ENCODE measurements around the gene SEMA5A. TPM values are rescaled to one million over a fixed set of nuclear protein-coding genes. Genes with fewer than 3 reads are reported as not detected.

Gene SEMA5A
- total RNA-seq, 2 donors from 2014 or later: not detected

DNA sequence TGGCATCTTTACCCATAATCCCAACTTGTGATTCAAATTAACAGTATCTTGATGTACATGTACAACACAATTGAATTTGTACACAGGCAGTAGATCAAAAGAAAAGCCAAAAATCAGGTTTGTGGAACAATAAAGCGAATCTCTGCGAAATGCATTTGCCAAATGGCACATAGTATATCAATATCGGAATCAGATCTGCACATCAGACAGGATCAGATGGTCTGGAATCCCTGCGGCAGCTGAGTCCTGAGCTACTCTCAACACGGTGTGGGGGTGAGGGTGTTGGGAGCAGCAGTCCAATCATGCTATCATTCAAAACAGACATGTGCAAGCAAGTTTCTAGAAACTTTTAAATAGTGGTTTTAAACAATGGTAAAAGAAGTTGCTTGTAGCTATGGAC, 358.3 kb downstream of the SEMA5A start:
- no peak for DNase-seq (ENCODE audit: low spot score)
- no peaks in the 10 kb centered on the region for H3K4me1 Mint-ChIP-seq (ENCODE audit: low read depth in 2 of 2)
- no peaks in the 10 kb centered on the region for H3K36me3 Mint-ChIP-seq
- H3K27ac Mint-ChIP-seq: no peak overlapping the region
- H3K9me3 Mint-ChIP-seq: peaks cover 9% of the 10 kb centered on the region
- no peak for ATAC-seq
- no peak overlapping the region for H3K4me3 Mint-ChIP-seq
- H3K27me3 Mint-ChIP-seq: no peaks in the 10 kb centered on the region

DNA sequence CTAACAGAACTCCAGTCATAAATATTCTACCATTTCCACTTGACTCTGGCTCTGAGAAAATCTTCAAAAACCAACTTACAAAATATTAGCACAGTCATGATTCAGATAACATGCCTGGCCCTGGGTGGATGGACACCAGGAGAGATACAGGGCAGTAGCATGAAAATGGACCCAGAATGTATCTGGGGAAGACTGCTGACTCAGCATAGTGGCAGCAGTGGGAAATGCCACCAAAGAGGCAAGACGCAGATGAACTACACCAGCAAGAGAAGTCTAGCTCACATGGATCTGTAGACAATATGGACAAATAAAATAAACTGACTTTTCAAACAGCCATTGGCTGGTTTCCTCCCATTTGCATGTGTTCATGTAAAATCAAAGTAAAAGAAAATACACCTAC, 359.8 kb downstream of the SEMA5A start:
- no peaks in the 10 kb centered on the region for H3K27me3 Mint-ChIP-seq
- no peaks in the 10 kb centered on the region for H3K36me3 Mint-ChIP-seq
- DNase-seq (ENCODE audit: low spot score) (no peak), ATAC-seq (no peak)
- peaks cover 18% of the 10 kb centered on the region for H3K9me3 Mint-ChIP-seq
- H3K27ac Mint-ChIP-seq: no peak overlapping the region
- H3K4me1 Mint-ChIP-seq (ENCODE audit: low read depth in 2 of 2): no peaks in the 10 kb centered on the region
- no peak overlapping the region for H3K4me3 Mint-ChIP-seq

DNA sequence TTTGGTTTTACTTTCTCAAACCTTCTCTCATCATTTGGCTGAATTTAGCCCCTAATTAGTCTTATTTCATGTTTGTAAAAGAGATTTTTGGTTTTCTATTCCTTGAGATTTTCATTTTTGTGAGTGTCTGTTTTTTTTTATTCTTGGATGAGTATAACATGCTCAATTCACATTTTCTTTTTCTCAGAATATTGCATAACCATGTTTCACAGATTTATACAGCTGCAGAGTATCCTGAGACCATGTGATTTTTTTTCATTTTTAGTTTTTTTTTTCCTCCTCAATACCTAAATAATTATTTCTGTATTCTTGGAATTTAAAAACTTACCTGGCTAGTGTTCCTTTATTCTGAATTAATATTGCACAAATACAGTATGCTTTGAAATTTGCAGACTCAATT, 361.9 kb downstream of the SEMA5A start:
- Mint-ChIP-seq H3K27me3 (no peaks in the 10 kb centered on the region), H3K4me1 (ENCODE audit: low read depth in 2 of 2) (no peaks in the 10 kb centered on the region), H3K9me3 (peaks cover 18% of the 10 kb centered on the region), H3K27ac (no peak overlapping the region), H3K4me3 (no peak overlapping the region), H3K36me3 (no peaks in the 10 kb centered on the region)
- ATAC-seq (no peak), DNase-seq (ENCODE audit: low spot score) (no peak)

DNA sequence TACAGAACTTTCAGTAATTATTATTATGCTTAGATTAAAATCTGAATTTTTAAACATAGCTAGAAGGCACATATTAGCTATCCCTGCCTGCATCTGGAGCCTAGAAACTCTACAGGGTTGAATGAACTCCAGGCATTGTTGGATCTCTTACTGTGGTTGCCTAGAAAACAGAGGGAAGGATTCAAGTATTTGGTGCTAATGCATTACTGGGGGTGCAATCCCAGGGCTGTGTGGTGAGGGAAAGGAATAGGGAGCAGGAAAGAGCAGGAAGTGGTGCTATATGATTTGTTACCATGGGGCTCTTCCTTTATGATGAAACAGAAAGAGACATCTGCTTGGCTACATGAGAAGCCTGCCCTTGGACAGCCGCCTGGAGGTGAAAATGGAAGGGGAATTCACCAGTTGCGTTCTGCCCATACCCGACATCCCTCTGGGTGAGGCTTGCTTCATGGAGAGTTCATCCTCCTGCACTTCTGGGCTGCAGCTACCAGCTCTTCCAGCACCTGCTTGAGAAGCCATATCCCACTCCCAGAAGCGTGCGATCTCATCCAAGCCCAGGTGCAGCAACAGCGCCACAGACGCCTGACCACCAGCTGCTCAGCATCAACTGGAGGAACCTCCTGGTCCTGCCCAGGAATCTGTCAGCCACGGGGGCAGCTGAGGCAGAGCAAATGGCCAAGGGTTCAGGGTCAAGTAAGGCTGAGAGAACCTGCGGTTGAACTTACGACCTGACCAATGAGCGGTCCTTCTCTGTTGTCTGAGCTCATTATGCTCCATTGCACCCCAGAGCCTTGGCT, 362.8 kb downstream of the SEMA5A start:
- H3K27ac Mint-ChIP-seq: no peak overlapping the region
- H3K36me3 Mint-ChIP-seq: no peaks in the 10 kb centered on the region
- H3K9me3 Mint-ChIP-seq: peaks cover 18% of the 10 kb centered on the region
- H3K27me3 Mint-ChIP-seq: no peaks in the 10 kb centered on the region
- ATAC-seq: no peak
- no peak for DNase-seq (ENCODE audit: low spot score)
- no peaks in the 10 kb centered on the region for H3K4me1 Mint-ChIP-seq (ENCODE audit: low read depth in 2 of 2)
- H3K4me3 Mint-ChIP-seq: no peak overlapping the region

DNA sequence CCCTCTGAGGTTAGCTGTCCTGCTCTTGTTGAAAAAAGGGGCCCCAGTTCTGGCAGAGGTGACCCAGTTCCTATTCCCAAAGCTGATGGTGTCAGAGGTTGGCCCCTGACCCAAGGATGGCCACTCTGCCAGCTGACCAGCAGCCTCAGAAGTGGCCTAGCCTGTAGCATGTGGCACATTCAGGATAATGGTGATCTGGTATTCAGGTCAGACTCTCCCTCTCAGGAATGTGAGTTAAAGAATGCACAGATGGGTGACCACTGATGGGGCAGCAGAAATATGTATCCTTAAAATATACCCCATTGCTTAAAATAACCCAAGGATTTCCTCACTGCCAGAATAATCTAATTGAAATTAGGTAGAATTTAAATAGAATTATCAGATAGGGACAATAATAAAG, 369.2 kb downstream of the SEMA5A start:
- Mint-ChIP-seq H3K36me3 (peaks cover 5% of the 10 kb centered on the region), H3K4me3 (no peak overlapping the region), H3K4me1 (ENCODE audit: low read depth in 2 of 2) (no peaks in the 10 kb centered on the region), H3K27me3 (no peaks in the 10 kb centered on the region), H3K9me3 (peaks cover 4% of the 10 kb centered on the region), H3K27ac (no peak overlapping the region)
- ATAC-seq (peak in 1 of 2 donors; percentile 36), DNase-seq (ENCODE audit: low spot score) (no peak)

DNA sequence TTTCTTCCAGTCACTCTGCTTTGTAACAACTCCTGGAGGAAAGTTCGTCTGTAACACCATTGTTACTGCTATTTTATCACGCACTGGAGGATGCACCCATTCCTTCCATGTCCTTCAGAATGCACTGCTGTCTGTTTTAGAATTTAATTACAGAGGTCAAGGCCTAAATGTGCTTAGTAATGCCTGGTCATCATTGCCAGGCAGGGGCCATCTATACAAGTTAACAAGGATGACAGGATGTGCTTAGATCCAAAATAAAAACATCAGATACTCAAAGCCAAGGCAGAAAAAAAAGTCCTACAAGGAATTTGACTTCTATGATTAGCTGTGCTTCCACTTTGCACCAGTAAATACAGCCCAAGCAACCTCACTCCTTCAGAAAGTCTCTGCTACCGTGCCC, 371.4 kb downstream of the SEMA5A start:
- ATAC-seq (no peak), DNase-seq (ENCODE audit: low spot score) (no peak)
- H3K36me3 Mint-ChIP-seq: peaks cover 5% of the 10 kb centered on the region
- no peaks in the 10 kb centered on the region for H3K4me1 Mint-ChIP-seq (ENCODE audit: low read depth in 2 of 2)
- no peaks in the 10 kb centered on the region for H3K27me3 Mint-ChIP-seq
- peaks cover 7% of the 10 kb centered on the region for H3K9me3 Mint-ChIP-seq
- no peak overlapping the region for H3K4me3 Mint-ChIP-seq
- no peak overlapping the region for H3K27ac Mint-ChIP-seq

DNA sequence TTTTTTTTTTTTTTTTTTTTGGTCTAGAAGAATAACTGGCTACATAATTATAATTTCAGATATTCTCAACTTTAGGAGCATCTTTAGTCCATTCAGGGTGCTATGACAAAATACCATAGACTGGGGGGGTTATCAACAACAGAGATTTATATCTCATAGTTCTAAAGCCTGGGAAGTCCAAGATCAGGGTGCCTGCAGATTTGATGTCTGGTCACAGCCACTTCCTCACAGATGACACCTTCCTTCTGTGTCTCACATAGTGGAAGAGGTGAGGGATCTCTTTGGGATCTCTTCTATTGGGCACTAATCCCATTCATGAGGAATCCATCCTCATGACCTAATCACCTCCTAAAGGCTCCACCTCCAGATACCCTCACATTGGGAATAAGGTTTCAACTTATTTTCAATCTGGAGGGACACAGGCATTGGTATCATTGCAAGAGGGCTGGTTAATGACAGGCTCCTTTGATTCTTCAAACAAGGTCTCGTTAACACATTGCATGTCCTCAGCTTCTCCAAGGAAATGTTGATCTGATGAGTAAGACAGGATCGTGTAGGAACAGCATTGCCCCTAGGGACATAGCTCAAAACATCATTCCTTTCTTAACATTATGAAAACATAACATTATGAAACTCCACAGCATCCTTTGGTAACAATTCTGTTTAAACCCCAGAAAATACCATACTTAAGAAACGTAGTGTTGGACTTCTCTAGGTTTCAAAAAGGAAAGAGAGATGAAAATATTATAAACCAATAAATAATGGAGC, 372.4 kb downstream of the SEMA5A start:
- H3K9me3 Mint-ChIP-seq: peaks cover 7% of the 10 kb centered on the region
- DNase-seq (ENCODE audit: low spot score) (no peak), ATAC-seq (no peak)
- H3K4me3 Mint-ChIP-seq: no peak overlapping the region
- peaks cover 5% of the 10 kb centered on the region for H3K36me3 Mint-ChIP-seq
- no peak overlapping the region for H3K27ac Mint-ChIP-seq
- no peaks in the 10 kb centered on the region for H3K4me1 Mint-ChIP-seq (ENCODE audit: low read depth in 2 of 2)
- no peaks in the 10 kb centered on the region for H3K27me3 Mint-ChIP-seq

DNA sequence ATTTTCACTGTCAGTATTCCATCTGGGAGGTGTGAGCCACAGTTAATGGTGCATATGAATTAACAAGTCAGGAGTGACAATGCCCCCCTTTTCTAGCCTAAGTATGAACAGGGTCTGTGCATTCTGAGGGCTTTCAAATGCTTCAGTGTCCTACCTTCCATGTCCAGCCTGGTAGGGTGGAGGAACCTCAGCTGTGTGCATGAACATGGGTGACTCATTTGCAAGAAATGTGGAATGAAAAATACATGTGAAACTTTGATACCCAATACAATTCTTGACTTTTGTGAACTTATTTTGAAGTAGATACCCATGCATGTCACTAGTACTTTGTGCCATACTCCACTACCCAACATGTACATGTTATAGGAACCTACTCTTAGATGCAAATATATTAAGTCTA, 375.8 kb downstream of the SEMA5A start:
- Mint-ChIP-seq H3K27me3 (no peaks in the 10 kb centered on the region), H3K4me3 (no peak overlapping the region), H3K36me3 (peaks cover 5% of the 10 kb centered on the region), H3K9me3 (peaks cover 10% of the 10 kb centered on the region), H3K27ac (no peak overlapping the region), H3K4me1 (ENCODE audit: low read depth in 2 of 2) (no peaks in the 10 kb centered on the region)
- no peak for ATAC-seq
- no peak for DNase-seq (ENCODE audit: low spot score)

DNA sequence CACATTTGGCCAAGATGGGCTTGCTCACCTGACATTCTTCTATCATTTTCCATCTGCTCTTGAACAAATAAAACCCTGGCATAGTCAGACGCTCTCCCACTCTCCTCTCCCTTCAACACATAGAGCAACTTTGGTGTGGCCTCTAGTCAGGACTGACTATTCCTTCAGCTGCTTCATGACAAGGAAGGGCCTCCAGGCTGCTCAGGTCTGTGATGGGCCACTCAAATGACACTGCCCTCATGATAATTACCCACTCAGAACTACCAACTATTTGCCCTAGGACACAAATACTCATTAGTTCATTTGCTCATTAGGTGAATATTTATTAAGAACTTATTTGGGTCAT, 376.3 kb downstream of the SEMA5A start:
- Mint-ChIP-seq H3K27me3 (no peaks in the 10 kb centered on the region), H3K27ac (no peak overlapping the region), H3K4me3 (no peak overlapping the region), H3K4me1 (ENCODE audit: low read depth in 2 of 2) (no peaks in the 10 kb centered on the region), H3K36me3 (peaks cover 5% of the 10 kb centered on the region), H3K9me3 (peaks cover 10% of the 10 kb centered on the region)
- ATAC-seq (no peak), DNase-seq (ENCODE audit: low spot score) (no peak)

DNA sequence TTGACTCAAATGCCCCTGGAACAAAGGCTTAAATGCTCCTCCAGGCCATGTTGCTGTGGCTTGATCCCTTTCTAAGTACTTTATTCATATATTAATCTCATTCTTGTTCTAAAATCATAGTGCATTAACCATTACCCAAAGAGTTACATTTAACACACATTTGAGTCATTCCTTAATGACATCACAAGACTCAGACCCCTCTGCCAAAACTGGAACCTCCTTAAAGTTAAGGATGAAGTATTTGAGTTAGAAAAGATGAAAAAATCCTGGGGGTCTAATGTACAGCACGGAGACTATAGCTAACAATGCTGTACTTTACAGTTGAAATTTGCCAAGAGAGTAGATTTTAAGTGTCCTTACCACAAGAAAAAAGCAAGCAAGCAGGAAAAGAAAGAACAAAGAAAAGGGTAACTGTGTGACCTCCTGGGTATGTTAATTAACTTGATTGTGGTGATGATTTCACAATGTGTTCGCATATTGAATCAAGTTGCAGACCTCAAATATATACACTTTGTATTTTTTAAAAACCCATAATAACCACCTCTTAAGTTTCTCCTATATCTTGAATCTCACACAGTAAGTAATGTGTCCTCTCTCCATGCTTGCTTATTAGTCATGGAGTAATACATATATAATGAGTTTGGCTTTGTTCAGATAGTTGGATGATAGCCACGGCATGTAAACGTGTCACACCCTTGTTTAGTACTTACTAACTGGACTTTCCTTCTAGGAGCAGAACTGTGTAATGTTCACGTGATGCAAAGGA, 376.9 kb downstream of the SEMA5A start:
- ATAC-seq (no peak), DNase-seq (ENCODE audit: low spot score) (no peak)
- H3K27ac Mint-ChIP-seq: no peak overlapping the region
- H3K27me3 Mint-ChIP-seq: no peaks in the 10 kb centered on the region
- no peaks in the 10 kb centered on the region for H3K36me3 Mint-ChIP-seq
- no peak overlapping the region for H3K4me3 Mint-ChIP-seq
- H3K9me3 Mint-ChIP-seq: peaks cover 6% of the 10 kb centered on the region
- no peaks in the 10 kb centered on the region for H3K4me1 Mint-ChIP-seq (ENCODE audit: low read depth in 2 of 2)

DNA sequence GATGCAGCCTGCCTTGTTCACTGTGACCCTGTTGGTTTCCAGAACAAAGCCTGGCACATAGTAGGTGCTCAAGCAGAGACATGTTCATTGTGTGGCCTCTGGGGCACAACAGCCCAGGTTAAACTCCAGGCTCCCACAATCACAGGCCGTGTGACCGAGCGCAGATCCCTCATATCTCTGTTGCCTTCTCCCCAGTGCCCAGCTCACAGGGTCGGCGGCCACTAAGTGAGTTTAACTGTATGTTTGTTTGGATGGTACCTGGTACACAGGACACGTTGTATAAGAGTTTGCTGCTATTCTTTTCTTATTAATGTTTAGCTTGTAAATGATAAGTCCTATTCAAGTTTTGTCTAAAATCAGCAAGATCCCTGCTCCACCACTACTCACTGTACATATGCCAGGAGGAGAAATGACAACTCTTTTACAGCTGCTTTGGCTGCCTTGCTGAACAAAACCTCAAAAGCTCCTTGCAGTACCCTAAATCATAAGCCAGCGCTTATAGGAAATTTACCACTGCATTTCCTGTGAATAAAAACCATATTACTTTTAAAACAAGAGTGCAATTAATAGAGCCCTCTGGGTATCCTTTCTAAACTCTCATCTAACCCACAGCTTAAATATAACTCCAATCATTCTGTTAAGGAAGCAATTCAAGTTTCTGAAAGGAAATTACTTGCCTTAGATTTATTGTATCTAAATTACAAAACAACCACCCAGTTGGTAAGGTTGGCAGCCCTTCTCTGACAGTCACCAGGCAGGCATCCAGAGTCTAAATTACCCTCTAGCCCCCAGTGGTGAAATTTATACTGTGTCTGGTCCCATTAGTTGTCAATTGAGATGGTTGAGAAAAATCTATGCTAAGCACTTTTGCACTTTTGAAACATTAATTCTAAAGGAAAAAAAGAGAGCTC, 379.4 kb downstream of the SEMA5A start:
- H3K27ac Mint-ChIP-seq: no peak overlapping the region

DNA sequence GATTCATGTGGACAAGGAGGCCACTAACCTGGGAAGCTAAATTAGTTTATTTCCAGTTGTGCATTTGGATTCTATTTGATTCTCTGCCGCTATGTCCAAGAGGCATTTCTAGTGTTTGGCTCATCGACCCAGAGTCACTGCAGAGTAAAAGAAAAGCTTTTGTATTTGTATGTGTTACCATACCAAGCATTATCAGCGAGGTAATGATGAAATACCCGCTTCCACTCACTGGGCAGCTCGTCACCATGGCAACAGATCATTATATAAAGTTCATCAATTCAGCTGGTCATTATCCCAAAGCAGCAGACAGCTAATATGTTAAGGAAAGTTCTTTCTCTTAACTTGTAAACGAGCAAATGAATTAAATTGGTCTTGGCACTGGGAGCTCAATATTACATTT, 380.3 kb downstream of the SEMA5A start:
- Mint-ChIP-seq H3K27me3 (no peaks in the 10 kb centered on the region), H3K4me1 (ENCODE audit: low read depth in 2 of 2) (no peaks in the 10 kb centered on the region), H3K9me3 (peaks cover 3% of the 10 kb centered on the region), H3K36me3 (no peaks in the 10 kb centered on the region), H3K27ac (no peak overlapping the region), H3K4me3 (no peak overlapping the region)
- no peak for DNase-seq (ENCODE audit: low spot score)
- ATAC-seq: no peak

More for the DNA sequence above, 379.4 kb downstream of the SEMA5A start:
- Mint-ChIP-seq H3K27me3 (no peaks in the 10 kb centered on the region), H3K9me3 (peaks cover 4% of the 10 kb centered on the region), H3K36me3 (no peaks in the 10 kb centered on the region), H3K4me1 (ENCODE audit: low read depth in 2 of 2) (no peaks in the 10 kb centered on the region), H3K4me3 (no peak overlapping the region)
- DNase-seq (ENCODE audit: low spot score) (no peak), ATAC-seq (no peak)

DNA sequence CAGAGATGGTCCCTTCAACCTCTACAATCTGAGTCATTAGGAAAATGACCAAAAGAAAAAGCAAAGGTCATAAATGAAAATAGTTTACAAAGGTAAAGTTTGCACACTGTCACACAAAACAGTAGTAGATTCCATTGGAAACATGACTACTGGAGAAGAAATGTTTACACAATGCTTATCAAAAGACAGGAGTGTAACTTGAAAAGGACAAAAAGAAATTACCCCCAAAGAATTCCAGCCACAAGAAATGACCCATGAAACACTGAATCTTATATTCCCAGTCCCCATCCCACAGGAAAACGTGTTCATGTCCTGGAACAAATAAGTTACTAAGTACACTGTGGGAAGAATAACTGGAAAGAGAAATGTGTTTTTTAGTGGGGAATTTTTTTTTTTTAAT, 385.1 kb downstream of the SEMA5A start:
- DNase-seq (ENCODE audit: low spot score) (no peak), ATAC-seq (no peak)
- no peaks in the 10 kb centered on the region for H3K36me3 Mint-ChIP-seq
- no peaks in the 10 kb centered on the region for H3K27me3 Mint-ChIP-seq
- no peaks in the 10 kb centered on the region for H3K4me1 Mint-ChIP-seq (ENCODE audit: low read depth in 2 of 2)
- no peak overlapping the region for H3K4me3 Mint-ChIP-seq
- no peak overlapping the region for H3K27ac Mint-ChIP-seq
- H3K9me3 Mint-ChIP-seq: peaks cover 10% of the 10 kb centered on the region

Measured in natural killer cell treated with Interleukin-12 subunit alpha and Interleukin-12 subunit beta and Interleukin-15 and Interleukin-18, amount 100 ng/mL, for 72 hours (primary cell).